D721Med (cell line): ENCODE results near the gene DDX1.
A peak's percentile ranks its signal among the peaks of the same experiment; 100 is the strongest.

ENCODE experiments used
- DNase-seq: peaks from one replicate; pipeline ENCODE4 v3.0.0; 2011; ENCODE audit warnings: low spot score; ENCODE audit not compliant: insufficient read length
- FAIRE-seq: peaks from 2 replicates; lab custom pipeline; 2011; peaks lifted over from hg19 to GRCh38; lab: Jason Lieb, UNC
- CTCF ChIP-seq: IDR thresholded peaks from 2 replicates; pipeline ENCODE4 v1.5.1; 2012; ENCODE audit warnings: mild to moderate bottlenecking, control low read depth; ENCODE audit not compliant: insufficient read depth; ENCODE audit errors: missing control alignments

Gene DDX1

GRCh38 chr2:15559379-15560139, 32.1 kb upstream of the DDX1 start:
- DNase-seq (no peak), FAIRE-seq (no peak)
- no peak for TF ChIP-seq CTCF

GRCh38 chr2:15560140-15560987, 31.3 kb upstream of the DDX1 start:
- no peak for TF ChIP-seq CTCF
- FAIRE-seq (no peak), DNase-seq (no peak)

- no peak for FAIRE-seq
- peak; percentile 29 for DNase-seq
- TF ChIP-seq CTCF: no peak
Observed at GRCh38 chr2:15560988-15561573, 30.6 kb upstream of the DDX1 start, which contains the start of gene NBAS. NBAS (minus strand) TSS chr2:15561334; CDS start chr2:15561304, 30 bp downstream.

- FAIRE-seq (no peak), DNase-seq (no peak)
- no peak for TF ChIP-seq CTCF
Observed at GRCh38 chr2:15561574-15562344, 29.9 kb upstream of the DDX1 start.

GRCh38 chr2:15562354-15563031, 29.2 kb upstream of the DDX1 start:
- no peak for FAIRE-seq
- no peak for DNase-seq
- TF ChIP-seq CTCF: no peak
